Effector memory CD4-positive, alpha-beta T cell (primary cell): ENCODE measurements around the gene MIAT.
"Not testable (repeated sequence)": the region's sequence is repeated elsewhere in the genome, so short reads cannot be mapped to it uniquely, and the experiment has no call there.

ENCODE experiments used
- DNase-seq, 3 donors: peaks; one replicate each; pipeline ENCODE4 v3.0.0-alpha.2; 2020
- H3K27ac ChIP-seq: 2 replicates; pipeline ENCODE4 v1.7.0; 2013; ENCODE audit warnings: mild to moderate bottlenecking, low read length, moderate library complexity; ENCODE audit not compliant: insufficient read depth, poor library complexity, severe bottlenecking
- H3K27me3 ChIP-seq: replicated peaks from 2 replicates; pipeline ENCODE4 v1.7.0; 2013; ENCODE audit warnings: mild to moderate bottlenecking, low read length; ENCODE audit not compliant: insufficient read depth, control insufficient read depth, poor library complexity, severe bottlenecking
- H3K36me3 ChIP-seq: 2 replicates; pipeline ENCODE4 v1.7.0; 2013; ENCODE audit warnings: mild to moderate bottlenecking, low read length, moderate library complexity; ENCODE audit not compliant: control insufficient read depth, insufficient read depth
- H3K4me1 ChIP-seq: 2 replicates; pipeline ENCODE4 v1.7.0; 2013; ENCODE audit warnings: low read length, mild to moderate bottlenecking; ENCODE audit not compliant: control insufficient read depth, insufficient read depth, poor library complexity, severe bottlenecking
- H3K4me3 ChIP-seq: 2 replicates; pipeline ENCODE4 v1.7.0; 2013; ENCODE audit warnings: low read length, low read depth, mild to moderate bottlenecking; ENCODE audit not compliant: insufficient read depth, poor library complexity, severe bottlenecking
- H3K9me3 ChIP-seq: 2 replicates; pipeline ENCODE4 v1.7.0; 2013; ENCODE audit warnings: mild to moderate bottlenecking, low read length, moderate library complexity; ENCODE audit not compliant: control insufficient read depth
- total RNA-seq, 3 donors: gene quantifications; one replicate each; lab custom pipeline; 2026; lab: John Stamatoyannopoulos, UW

MIAT gene
- total RNA-seq, result 213 to 262 (median 255) reads per million in 3 donors

DNA sequence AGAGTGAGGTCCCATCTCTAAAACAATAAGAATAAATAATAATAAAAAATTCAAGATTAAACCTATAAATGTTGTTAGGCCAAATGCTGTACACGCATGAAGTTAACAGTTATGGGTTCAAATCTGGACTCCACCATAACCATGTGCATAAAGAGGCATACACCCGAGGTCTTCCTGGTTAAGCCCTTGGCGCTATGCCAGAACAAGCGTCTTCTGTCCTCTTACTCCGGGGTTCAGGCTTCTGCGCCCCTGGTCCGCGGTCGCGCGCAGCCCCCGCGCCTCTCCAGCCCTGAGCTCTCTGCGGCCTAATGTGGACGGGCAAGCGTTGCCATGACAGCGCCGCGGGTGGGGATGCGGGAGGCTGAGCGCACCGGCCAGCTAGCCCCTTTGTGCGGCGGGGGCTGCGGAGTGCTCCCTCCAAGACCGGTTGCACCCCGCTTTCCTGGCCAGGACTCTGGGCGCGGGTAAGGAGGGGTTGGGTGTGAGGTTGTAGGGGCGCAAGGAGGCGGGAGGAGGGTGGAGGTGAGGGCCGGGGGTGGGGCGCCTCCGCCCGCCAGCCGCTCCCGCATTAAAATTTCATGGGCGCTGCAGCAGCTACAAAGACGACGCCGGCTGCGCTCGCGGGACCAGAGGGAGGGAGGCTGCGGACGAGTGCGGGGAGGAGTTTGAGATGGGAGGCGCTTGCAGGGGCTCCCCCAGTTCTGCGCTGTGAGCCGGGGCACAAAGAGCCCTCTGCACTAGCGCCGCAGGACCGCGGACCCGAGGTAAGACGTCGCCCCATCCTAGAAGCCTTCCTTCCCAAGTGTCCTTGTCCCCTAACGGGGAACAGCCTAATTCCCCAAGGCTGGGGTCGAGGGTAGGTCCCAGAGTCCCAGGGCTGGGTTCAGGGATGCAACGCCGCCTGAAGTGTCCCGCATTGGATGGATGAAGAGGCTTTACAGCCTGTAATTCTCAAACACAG is at the start of gene MIAT:
Gene MIAT, plus strand, starts transcription at position 698 of the 961 bp plus-strand sequence.
- Histone ChIP-seq H3K36me3 (no peaks in the 10 kb centered on the region), H3K9me3 (no peaks in the 10 kb centered on the region), H3K4me3 (peak within 1 kb of the TSS; percentile 81), H3K4me1 (peaks cover 27% of the 10 kb centered on the region), H3K27me3 (no peaks in the 10 kb centered on the region), H3K27ac (peak within 1 kb of the TSS; percentile 50)
- peak; percentile 53 to 56 (median 55) for DNase-seq

DNA sequence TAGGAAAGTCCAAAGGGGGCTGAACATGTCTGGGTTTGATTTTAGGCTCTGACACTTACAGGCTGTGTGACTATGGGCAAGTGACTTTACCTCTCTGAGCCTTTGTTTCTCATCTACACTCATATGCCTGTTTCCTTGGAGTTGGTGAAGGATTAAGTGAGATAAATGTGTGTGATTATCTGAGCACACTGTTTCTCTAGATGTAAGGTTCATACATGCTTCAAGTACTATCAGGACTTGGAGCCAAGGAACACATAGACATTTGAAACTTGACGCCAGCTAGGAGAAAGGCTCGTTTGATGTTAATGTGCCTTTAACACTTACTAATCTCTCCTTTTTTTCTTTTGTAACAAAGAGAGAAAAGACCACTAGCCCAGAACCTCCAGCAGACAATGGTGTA is 49.3 kb upstream of the MIAT start:
- Histone ChIP-seq H3K27me3 (no peaks in the 10 kb centered on the region), H3K4me3 (no peak overlapping the region), H3K36me3 (no peaks in the 10 kb centered on the region), H3K27ac (no peak overlapping the region), H3K9me3 (no peaks in the 10 kb centered on the region), H3K4me1 (peaks cover 15% of the 10 kb centered on the region)
- no peak for DNase-seq

DNA sequence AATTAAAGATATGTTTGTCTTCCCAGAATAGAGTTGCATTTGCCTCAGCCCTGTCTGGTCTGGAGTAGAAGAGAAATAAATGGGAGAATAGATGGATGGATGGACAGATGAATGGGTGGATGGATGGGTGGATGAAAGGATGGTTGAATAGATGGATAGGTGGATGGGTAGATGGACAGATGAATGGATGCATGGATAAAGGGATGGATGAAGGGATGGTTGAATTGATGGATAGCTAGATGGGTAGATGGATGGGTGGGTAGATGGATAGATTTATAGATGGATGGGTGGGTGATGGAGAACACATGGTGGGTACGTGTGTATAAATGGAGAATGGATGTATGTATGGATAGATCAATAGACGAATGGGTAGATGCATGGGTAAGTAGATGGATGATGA is 48.1 kb upstream of the MIAT start:
- no peaks in the 10 kb centered on the region for H3K36me3 ChIP-seq
- H3K4me1 ChIP-seq, result peaks cover 15% of the 10 kb centered on the region
- no peaks in the 10 kb centered on the region for H3K9me3 ChIP-seq
- H3K4me3 ChIP-seq, result no peak overlapping the region
- no peak overlapping the region for H3K27ac ChIP-seq
- no peak for DNase-seq
- H3K27me3 ChIP-seq, result no peaks in the 10 kb centered on the region

DNA sequence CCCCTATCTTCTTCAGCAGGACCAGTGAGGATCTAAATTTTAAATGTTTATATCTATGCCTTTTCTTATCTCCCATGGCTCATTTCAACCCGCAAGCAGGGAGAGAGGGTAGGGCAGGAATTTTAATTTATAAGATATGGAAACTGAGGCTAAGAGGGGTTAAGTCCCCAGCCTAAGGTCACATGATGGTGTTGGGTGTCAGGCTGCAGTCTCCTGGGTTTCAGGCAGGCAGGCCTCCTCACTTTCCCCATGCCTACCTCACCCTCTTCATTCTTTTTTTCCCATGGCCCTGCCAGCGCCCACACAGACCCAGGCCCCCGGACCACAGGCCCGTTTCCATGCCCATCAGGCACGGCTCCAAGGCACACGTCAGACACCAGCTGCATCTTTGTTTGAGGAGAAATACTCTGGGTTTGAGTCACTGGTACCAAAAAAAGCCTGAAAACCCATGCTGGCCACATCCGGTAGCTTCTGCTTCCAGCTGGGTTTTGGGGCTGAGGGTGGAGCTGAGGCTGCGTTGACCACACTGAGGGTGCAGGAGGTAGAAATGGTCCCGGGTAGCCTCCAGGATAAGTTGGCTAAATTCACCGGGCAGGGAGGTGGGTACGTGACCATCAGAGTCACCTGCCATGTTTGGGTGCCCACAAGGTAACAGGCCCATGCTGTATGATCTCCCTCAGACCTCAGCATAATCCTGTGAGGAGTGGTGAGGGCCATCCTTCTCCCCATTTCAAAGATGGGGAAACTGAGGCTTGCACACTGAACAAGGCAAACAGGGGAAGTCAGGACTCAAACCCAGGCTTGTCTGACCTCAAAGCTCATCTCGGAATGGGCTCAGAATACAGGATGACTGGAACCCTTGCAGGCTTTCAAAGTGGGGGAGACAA is 47.1 kb upstream of the MIAT start:
- Histone ChIP-seq H3K4me3 (no peak overlapping the region), H3K4me1 (peaks cover 15% of the 10 kb centered on the region), H3K27me3 (no peaks in the 10 kb centered on the region), H3K9me3 (no peaks in the 10 kb centered on the region), H3K27ac (no peak overlapping the region), H3K36me3 (no peaks in the 10 kb centered on the region)
- no peak for DNase-seq

DNA sequence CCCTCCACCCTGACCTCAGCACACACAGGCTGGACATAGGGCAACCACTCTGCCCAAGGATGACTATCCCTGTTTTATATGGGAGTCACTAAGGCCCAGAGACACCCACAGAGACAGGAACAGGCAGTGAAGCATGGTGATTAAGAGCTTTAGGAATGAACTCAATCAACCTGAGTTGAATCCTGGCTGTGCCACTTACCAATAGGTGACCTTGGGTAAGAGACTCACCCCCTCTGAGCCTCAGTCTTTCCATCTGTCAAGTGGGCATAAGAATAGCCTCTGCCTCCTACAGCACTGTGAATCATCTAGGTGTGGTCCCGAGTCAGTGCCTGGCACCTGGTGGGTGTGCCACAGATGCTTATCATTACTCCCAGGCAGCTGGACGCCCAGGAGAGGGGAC is 46.4 kb upstream of the MIAT start:
- Histone ChIP-seq H3K36me3 (no peaks in the 10 kb centered on the region), H3K4me3 (no peak overlapping the region), H3K9me3 (no peaks in the 10 kb centered on the region), H3K27ac (no peak overlapping the region), H3K27me3 (no peaks in the 10 kb centered on the region), H3K4me1 (peaks cover 15% of the 10 kb centered on the region)
- DNase-seq, result no peak

DNA sequence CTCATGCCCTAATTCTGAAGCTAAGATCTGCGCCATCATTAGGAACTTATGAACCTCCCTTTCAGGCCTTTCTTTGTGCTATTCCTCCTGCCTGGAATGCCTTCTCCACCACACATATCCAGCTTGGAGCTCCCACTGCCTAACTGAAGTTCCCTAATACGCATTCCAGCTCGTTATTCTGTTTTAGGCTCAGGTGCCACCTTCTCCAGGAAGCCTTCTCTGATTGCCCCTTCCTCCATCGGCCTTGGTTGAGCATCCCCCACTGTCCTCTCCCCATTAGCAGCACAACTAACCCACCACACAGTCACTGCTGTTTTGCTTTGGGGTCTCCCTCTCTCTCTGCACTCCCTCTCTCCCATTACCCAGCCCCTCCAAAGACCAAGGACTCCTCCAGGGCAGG is 44.7 kb upstream of the MIAT start:
- Histone ChIP-seq H3K27me3 (no peaks in the 10 kb centered on the region), H3K4me1 (peaks cover 15% of the 10 kb centered on the region), H3K4me3 (no peak overlapping the region), H3K9me3 (no peaks in the 10 kb centered on the region), H3K36me3 (no peaks in the 10 kb centered on the region), H3K27ac (no peak overlapping the region)
- no peak for DNase-seq

DNA sequence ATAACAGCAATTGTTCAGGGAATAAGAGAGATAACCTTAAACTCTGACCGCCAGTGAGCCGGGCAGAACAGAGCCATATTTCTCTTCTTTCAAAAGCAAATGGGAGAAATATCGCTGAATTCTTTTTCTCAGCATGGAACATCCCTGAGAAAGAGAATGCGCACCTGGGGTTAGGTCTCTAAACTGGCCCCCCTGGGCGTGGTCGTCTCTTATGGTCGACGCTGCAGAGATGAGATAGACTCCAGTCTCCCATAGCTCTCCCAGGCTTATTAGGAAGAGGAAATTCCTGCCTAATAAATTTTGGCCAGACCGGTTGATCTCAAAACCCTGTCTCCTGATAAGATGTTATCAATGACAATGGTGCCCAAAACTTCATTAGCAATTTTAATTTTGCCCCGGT is 43.6 kb upstream of the MIAT start:
- H3K4me3 ChIP-seq, H3K36me3 ChIP-seq, H3K9me3 ChIP-seq, DNase-seq, H3K27me3 ChIP-seq, H3K27ac ChIP-seq: not testable (repeated sequence)
- H3K4me1 ChIP-seq, result peaks cover 15% of the 10 kb centered on the region

DNA sequence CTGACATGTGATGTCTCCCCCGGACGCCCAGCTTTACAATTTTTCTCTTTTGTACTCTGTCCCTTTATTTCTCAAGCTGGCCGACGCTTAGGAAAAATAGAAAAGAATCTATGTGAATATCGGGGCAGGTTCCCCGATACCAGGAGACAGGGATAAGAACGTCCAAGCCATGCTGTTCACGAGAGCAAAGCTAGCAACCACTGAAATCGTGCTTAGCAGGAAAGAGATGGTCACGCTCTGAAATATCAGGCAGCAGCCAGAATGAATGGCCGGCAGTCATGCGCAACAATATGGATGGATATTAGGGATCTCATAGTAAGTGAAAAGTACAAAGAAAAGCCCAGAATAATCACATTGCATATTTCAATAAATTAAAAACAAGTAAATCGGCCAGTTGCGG is 43.1 kb upstream of the MIAT start:
- no peaks in the 10 kb centered on the region for H3K9me3 ChIP-seq
- H3K27ac ChIP-seq, result no peak overlapping the region
- H3K4me3 ChIP-seq, result no peak overlapping the region
- H3K4me1 ChIP-seq, result peaks cover 15% of the 10 kb centered on the region
- no peaks in the 10 kb centered on the region for H3K36me3 ChIP-seq
- DNase-seq, result no peak
- H3K27me3 ChIP-seq, result no peaks in the 10 kb centered on the region

DNA sequence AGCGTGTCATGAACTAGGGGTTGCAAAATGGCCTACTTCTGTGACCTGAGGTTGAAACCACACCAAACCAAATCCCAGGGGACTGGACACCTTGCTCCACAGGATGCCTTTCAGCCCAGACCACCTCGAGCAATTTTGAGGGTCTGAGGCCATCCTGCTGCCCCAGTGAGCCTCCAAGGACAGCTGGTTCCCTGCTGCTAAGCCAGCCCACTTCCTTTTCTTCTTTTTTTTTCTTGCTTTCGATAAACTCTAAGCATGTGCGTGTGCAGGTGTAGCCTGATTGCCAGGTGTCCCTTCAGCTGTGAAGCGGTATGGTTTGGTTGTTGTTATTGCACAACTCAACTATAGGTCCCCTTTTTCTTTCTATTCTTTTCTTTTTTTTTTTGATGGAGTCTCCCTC is 42.2 kb upstream of the MIAT start:
- DNase-seq, result no peak
- H3K27ac ChIP-seq, result no peak overlapping the region
- H3K9me3 ChIP-seq, result no peaks in the 10 kb centered on the region
- H3K4me3 ChIP-seq, result no peak overlapping the region
- peaks cover 9% of the 10 kb centered on the region for H3K4me1 ChIP-seq
- H3K27me3 ChIP-seq, result no peaks in the 10 kb centered on the region
- no peaks in the 10 kb centered on the region for H3K36me3 ChIP-seq
